ENCODE data around the gene GRIN2D.
"Not testable (repeated sequence)": the region's sequence is repeated elsewhere in the genome, so short reads cannot be mapped to it uniquely, and the experiment has no call there.

GRIN2D gene

DNA sequence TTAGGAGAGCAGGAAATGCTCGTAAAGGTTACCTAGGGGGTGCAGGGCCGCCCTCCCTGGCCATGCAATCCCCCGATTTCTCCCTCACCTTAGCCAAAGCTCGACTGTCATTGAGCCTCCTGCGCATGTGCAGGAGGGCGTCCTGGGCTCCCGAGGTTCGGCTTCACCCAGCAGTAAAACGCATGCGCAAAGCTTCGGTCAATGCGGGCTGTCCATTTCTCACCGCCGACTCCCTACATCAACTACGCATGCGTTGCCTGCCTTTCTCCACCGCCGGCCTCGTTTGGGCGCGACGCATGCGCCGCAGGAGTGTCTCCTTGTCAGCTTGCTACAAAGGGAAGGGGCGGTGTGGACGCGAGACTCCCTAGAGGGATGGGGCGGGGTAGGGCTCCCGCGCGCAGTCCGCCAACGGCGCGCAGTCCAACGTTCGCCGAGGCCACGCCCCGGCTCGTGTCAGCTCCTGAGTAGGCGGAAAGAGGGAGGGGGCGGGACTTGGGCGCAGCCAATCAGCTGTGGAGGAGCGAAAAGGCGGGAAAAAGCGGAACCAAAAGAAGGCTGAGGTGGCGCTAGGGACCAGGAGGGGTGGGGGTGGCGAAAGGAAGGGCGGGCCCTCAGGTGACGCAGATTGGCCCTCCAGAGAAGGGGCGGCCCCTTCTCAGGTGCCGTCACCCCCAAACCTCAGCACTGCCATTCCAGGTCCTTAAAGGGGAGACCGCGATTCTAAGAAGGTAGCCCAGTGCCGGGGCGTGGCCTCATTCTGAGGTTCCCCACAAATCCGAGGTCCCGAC, 29.5 kb upstream of the GRIN2D start, which contains the start of the genes SYNGR4 and TMEM143:
SYNGR4 (plus strand) TSS at position 558 of the 788 bp plus-strand sequence. CDS start 1,476 bp downstream, outside the sequence.
TMEM143 (minus strand) TSS at position 131 of the 788 bp plus-strand sequence; CDS start at position 111, 20 bp downstream.
- Mint-ChIP-seq H3K4me1 (peaks cover 25% of the 10 kb centered on the region), H3K36me3 (peaks cover 28% of the 10 kb centered on the region), H3K4me3 (peak within 1 kb of the TSS; percentile 89), H3K9me3 (no peaks in the 10 kb centered on the region), H3K27ac (peak within 1 kb of the TSS; percentile 94)
- DNase-seq (ENCODE audit: low spot score in 2 of 2) = peak; percentile 92 to 98
- peak; percentile 91 for ATAC-seq

DNA sequence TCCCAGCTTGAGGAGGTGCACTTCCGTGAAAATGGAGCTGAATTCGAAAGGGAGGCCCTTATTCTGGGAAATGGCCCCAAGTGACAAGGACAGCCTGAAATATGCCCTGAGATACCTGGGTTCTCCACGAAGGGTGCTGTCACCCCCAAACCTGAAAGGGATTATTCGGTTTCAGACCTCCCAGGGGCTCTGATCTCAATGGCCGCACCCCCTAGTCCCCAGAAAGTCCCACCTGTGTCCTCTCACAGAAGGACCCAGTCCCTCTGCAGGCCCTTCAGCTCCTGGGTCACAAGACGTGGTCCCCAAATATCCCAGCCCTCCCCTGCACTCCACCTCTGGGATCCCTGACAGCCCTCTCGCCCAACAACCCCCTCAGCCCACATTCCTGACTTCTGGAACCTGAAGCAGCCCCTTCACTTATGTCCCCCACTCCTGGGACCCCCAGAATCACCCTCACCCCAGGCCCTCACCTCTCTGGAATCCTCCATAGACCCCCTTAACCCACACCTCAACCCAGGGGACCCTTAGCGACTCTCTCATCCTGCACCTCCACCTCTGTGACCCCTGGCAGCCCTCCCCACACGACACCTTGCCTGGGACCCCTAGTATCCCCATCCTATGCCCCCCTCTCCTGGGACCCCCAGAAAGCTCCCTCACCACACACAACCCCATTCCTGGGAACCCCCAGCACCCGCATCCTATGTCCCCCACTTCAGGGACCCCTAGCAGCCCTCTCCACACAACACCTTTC, 28.7 kb upstream of the GRIN2D start:
- Mint-ChIP-seq H3K36me3 (peaks cover 20% of the 10 kb centered on the region), H3K27ac (peak overlapping the region; percentile 94), H3K9me3 (no peaks in the 10 kb centered on the region), H3K4me1 (peaks cover 25% of the 10 kb centered on the region), H3K4me3 (peak overlapping the region; percentile 89)
- DNase-seq (ENCODE audit: low spot score in 2 of 2) (no peak), ATAC-seq (no peak)

GRCh38 chr19:48365602-48366001, 27.9 kb upstream of the GRIN2D start:
- Mint-ChIP-seq H3K27ac (peak overlapping the region; percentile 94), H3K36me3 (peaks cover 20% of the 10 kb centered on the region), H3K9me3 (no peaks in the 10 kb centered on the region), H3K4me1 (peaks cover 25% of the 10 kb centered on the region), H3K4me3 (peak overlapping the region; percentile 89)
- no peak for DNase-seq (ENCODE audit: low spot score in 2 of 2)
- ATAC-seq = no peak

GRCh38 chr19:48367855-48368254, 25.6 kb upstream of the GRIN2D start:
- no peak overlapping the region for H3K27ac Mint-ChIP-seq
- no peak for ATAC-seq
- H3K4me1 Mint-ChIP-seq = peaks cover 21% of the 10 kb centered on the region
- H3K9me3 Mint-ChIP-seq = no peaks in the 10 kb centered on the region
- no peak for DNase-seq (ENCODE audit: low spot score in 2 of 2)
- no peak overlapping the region for H3K4me3 Mint-ChIP-seq
- peaks cover 18% of the 10 kb centered on the region for H3K36me3 Mint-ChIP-seq

GRCh38 chr19:48368936-48369335, 24.5 kb upstream of the GRIN2D start:
- peaks cover 7% of the 10 kb centered on the region for H3K36me3 Mint-ChIP-seq
- peaks cover 14% of the 10 kb centered on the region for H3K4me1 Mint-ChIP-seq
- H3K4me3 Mint-ChIP-seq = no peak overlapping the region
- DNase-seq (ENCODE audit: low spot score in 2 of 2) = no peak
- ATAC-seq = no peak
- no peaks in the 10 kb centered on the region for H3K9me3 Mint-ChIP-seq
- peak overlapping the region; percentile 30 for H3K27ac Mint-ChIP-seq

- no peak for DNase-seq (ENCODE audit: low spot score in 2 of 2)
- Mint-ChIP-seq H3K9me3 (no peaks in the 10 kb centered on the region), H3K4me3 (no peak overlapping the region), H3K36me3 (no peaks in the 10 kb centered on the region), H3K27ac (no peak overlapping the region), H3K4me1 (no peaks in the 10 kb centered on the region)
- no peak for ATAC-seq
These were observed 22.5 kb upstream of the GRIN2D start for GRCh38 chr19:48370955-48371354.

GRCh38 chr19:48371367-48371766, 22.1 kb upstream of the GRIN2D start:
- DNase-seq (ENCODE audit: low spot score in 2 of 2) (no peak), ATAC-seq (no peak)
- no peaks in the 10 kb centered on the region for H3K4me1 Mint-ChIP-seq
- H3K9me3 Mint-ChIP-seq = no peaks in the 10 kb centered on the region
- no peak overlapping the region for H3K4me3 Mint-ChIP-seq
- no peaks in the 10 kb centered on the region for H3K36me3 Mint-ChIP-seq
- no peak overlapping the region for H3K27ac Mint-ChIP-seq

GRCh38 chr19:48371771-48372170, 21.7 kb upstream of the GRIN2D start:
- ATAC-seq = not testable (repeated sequence)

GRCh38 chr19:48372904-48373303, 20.6 kb upstream of the GRIN2D start:
- H3K4me3 Mint-ChIP-seq = no peak overlapping the region
- DNase-seq (ENCODE audit: low spot score in 2 of 2) (no peak), ATAC-seq (no peak)
- H3K27ac Mint-ChIP-seq = no peak overlapping the region
- no peaks in the 10 kb centered on the region for H3K4me1 Mint-ChIP-seq
- no peaks in the 10 kb centered on the region for H3K36me3 Mint-ChIP-seq
- H3K9me3 Mint-ChIP-seq = no peaks in the 10 kb centered on the region

More at GRCh38 chr19:48371771-48372170, 21.7 kb upstream of the GRIN2D start:
- H3K4me3 Mint-ChIP-seq; H3K4me1 Mint-ChIP-seq; H3K27ac Mint-ChIP-seq; H3K36me3 Mint-ChIP-seq; DNase-seq (ENCODE audit: low spot score in 2 of 2); H3K9me3 Mint-ChIP-seq: not testable (repeated sequence)

DNA sequence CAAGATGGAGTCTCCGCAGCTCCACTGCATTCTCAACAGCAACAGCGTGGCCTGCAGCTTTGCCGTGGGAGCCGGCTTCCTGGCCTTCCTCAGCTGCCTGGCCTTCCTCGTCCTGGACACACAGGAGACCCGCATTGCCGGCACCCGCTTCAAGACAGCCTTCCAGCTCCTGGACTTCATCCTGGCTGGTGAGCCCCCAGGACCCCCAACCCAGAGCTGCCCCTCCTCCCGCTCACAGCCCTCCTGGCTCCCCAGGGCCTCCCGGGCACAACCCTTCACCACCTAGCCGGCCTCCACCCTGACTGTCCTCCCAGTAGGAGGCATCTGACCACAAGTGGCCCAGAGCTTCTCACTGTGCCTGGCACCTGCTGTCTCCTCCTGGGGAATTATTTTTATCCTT, 19.9 kb upstream of the GRIN2D start:
- ATAC-seq (no peak), DNase-seq (ENCODE audit: low spot score in 2 of 2) (no peak)
- Mint-ChIP-seq H3K9me3 (no peaks in the 10 kb centered on the region), H3K36me3 (no peaks in the 10 kb centered on the region), H3K4me1 (no peaks in the 10 kb centered on the region), H3K27ac (no peak overlapping the region), H3K4me3 (no peak overlapping the region)

- no peak overlapping the region for H3K27ac Mint-ChIP-seq
These were observed 15.3 kb upstream of the GRIN2D start for GRCh38 chr19:48378194-48378570.

GRCh38 chr19:48379058-48379457, 14.4 kb upstream of the GRIN2D start:
- H3K4me3 Mint-ChIP-seq = no peak overlapping the region
- H3K9me3 Mint-ChIP-seq = no peaks in the 10 kb centered on the region
- peaks cover 39% of the 10 kb centered on the region for H3K36me3 Mint-ChIP-seq
- no peak overlapping the region for H3K27ac Mint-ChIP-seq
- no peak for ATAC-seq
- no peaks in the 10 kb centered on the region for H3K4me1 Mint-ChIP-seq
- DNase-seq (ENCODE audit: low spot score in 2 of 2) = no peak

More at GRCh38 chr19:48378194-48378570, 15.3 kb upstream of the GRIN2D start:
- peaks cover 30% of the 10 kb centered on the region for H3K36me3 Mint-ChIP-seq
- DNase-seq (ENCODE audit: low spot score in 2 of 2) = no peak
- no peaks in the 10 kb centered on the region for H3K4me1 Mint-ChIP-seq
- ATAC-seq = no peak
- H3K9me3 Mint-ChIP-seq = no peaks in the 10 kb centered on the region
- no peak overlapping the region for H3K4me3 Mint-ChIP-seq

DNA sequence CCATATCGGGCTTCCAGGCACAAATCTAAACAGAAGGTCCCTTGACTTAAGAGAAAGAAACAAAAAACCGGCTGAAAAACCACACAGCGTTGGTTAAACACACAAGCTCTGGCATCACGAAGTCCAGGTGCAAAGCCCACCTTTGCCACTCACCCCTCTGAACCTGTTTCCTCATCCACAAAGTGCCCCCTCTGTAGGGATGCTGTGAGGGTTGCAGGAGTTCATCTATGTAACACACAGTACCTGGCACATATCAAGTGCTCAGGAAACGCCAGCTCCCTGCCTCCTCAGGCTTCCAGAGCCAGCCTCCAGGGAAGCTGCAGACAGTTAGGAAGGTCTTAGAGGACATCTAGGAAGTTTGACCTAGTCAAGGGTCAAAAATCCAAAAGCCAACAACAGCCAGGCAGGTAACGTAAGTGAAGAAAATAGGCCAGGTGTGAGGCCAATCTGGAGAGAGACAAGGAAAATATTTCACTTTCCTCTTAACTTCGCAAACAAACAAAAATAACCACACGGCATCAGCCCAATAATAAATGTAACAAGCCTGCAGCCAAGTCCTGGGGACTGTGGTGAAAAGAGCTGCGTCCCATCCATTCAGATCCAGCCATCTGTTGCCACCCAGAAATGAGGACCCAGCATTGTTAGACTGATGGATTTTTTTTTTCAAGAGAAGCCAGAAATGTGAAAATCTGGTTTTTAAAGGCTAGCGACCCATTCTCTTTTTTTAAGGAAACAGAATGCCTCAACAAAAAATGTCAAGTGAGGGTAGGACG, 12.1 kb upstream of the GRIN2D start:
- DNase-seq (ENCODE audit: low spot score in 2 of 2) = no peak
- Mint-ChIP-seq H3K9me3 (no peaks in the 10 kb centered on the region), H3K4me1 (no peaks in the 10 kb centered on the region), H3K36me3 (peaks cover 62% of the 10 kb centered on the region), H3K4me3 (no peak overlapping the region), H3K27ac (no peak overlapping the region)
- ATAC-seq = no peak

- no peak for ATAC-seq
- Mint-ChIP-seq H3K4me3 (no peak overlapping the region), H3K36me3 (peaks cover 71% of the 10 kb centered on the region), H3K27ac (no peak overlapping the region), H3K4me1 (no peaks in the 10 kb centered on the region), H3K9me3 (no peaks in the 10 kb centered on the region)
- no peak for DNase-seq (ENCODE audit: low spot score in 2 of 2)
These were observed 11.2 kb upstream of the GRIN2D start for GRCh38 chr19:48382286-48382685.

- peaks cover 12% of the 10 kb centered on the region for H3K4me1 Mint-ChIP-seq
- H3K9me3 Mint-ChIP-seq = no peaks in the 10 kb centered on the region
- ATAC-seq = no peak
- peaks cover 82% of the 10 kb centered on the region for H3K36me3 Mint-ChIP-seq
- H3K4me3 Mint-ChIP-seq = no peak overlapping the region
- no peak for DNase-seq (ENCODE audit: low spot score in 2 of 2)
- H3K27ac Mint-ChIP-seq = peak overlapping the region; percentile 36
These were observed 7.9 kb upstream of the GRIN2D start for GRCh38 chr19:48385461-48386087.

Data from stimulated activated effector memory CD8-positive, alpha-beta T cell treated with anti-CD3 and anti-CD28 coated beads, Interleukin-12 subunit alpha, Interleukin-12 subunit beta, amount 100 ng/mL, for 72 hours (primary cell).